KMS-11 (cell line): ENCODE measurements around the gene MTNR1A.

Experiments used
- H2AFZ ChIP-seq: fragments of 200-600 bp; sonication (generic); 2 replicates; pipeline ENCODE4 v1.6.1; 2016; ENCODE audit warnings: antibody characterized with exemption, mixed run types, low read depth
- H3K27ac ChIP-seq: fragments of 200-600 bp; sonication (generic); 2 replicates; pipeline ENCODE4 v1.6.1; 2016; ENCODE audit warnings: mild to moderate bottlenecking, mixed run types
- H3K27me3 ChIP-seq: fragments of 200-600 bp; sonication (generic); 2 replicates; pipeline ENCODE4 v1.6.1; 2017; ENCODE audit warnings: mild to moderate bottlenecking, low read depth, mixed run types, moderate library complexity; ENCODE audit not compliant: insufficient read depth
- H3K36me3 ChIP-seq: fragments of 200-600 bp; sonication (generic); 2 replicates; pipeline ENCODE4 v1.6.1; 2017; ENCODE audit warnings: mild to moderate bottlenecking, mixed run types; ENCODE audit not compliant: insufficient read depth
- H3K4me1 ChIP-seq: fragments of 200-600 bp; sonication (generic); 2 replicates; pipeline ENCODE4 v1.6.1; 2016; ENCODE audit warnings: mild to moderate bottlenecking, low read depth, mixed run types; ENCODE audit not compliant: poor library complexity, severe bottlenecking
- H3K4me2 ChIP-seq: fragments of 200-600 bp; sonication (generic); 2 replicates; pipeline ENCODE4 v1.7.0; 2016; ENCODE audit warnings: mild to moderate bottlenecking, mixed run types
- H3K4me3 ChIP-seq: fragments of 200-600 bp; sonication (generic); IDR thresholded peaks from 2 replicates; pipeline ENCODE4 v1.6.1; 2017; ENCODE audit warnings: low read depth, low read length, mixed read lengths; ENCODE audit not compliant: insufficient read depth
- H3K79me2 ChIP-seq: fragments of 200-600 bp; sonication (generic); 2 replicates; pipeline ENCODE4 v1.6.1; 2016; ENCODE audit warnings: low read depth, mixed run types; ENCODE audit not compliant: insufficient read depth
- H3K9ac ChIP-seq: fragments of 200-600 bp; sonication (generic); 2 replicates; pipeline ENCODE4 v1.6.1; 2016; ENCODE audit warnings: mild to moderate bottlenecking, mixed run types
- H4K20me1 ChIP-seq: fragments of 200-600 bp; sonication (generic); 2 replicates; pipeline ENCODE4 v1.6.1; 2016; ENCODE audit warnings: mild to moderate bottlenecking, mixed run types; ENCODE audit not compliant: insufficient read depth
- TF ChIP-seq, protein P1 (sequence below): fragments of 200-600 bp; sonication (generic); conservative IDR thresholded peaks from 2 replicates; pipeline ENCODE4 v1.6.1; 2017; ENCODE audit warnings: low read depth, mild to moderate bottlenecking, antibody characterized with exemption, low read length, moderate library complexity, mixed read lengths

Gene MTNR1A

DNA sequence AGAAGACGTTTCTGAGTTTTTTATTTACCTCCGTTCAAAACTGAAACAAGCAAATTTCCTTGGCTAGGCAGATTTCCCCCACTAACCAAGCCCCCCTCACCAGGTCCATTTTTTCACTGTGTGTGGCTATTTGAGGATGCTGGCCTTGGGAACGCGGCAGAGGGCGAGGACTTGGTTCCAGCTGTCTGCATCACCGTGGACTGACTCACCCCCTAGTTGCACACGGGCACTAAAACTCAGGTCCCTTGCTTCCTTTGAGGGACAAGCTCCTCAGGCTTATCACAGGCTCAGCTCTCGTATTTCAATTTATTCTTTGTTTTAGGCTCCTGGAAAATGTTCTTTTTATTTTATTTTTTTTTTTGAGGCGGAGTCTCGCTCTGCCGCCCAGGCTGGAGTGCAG lies 8.4 kb upstream of the MTNR1A start:
- H4K20me1 ChIP-seq, result no peaks in the 10 kb centered on the region
- H3K27me3 ChIP-seq, result no peaks in the 10 kb centered on the region
- no peaks in the 10 kb centered on the region for H3K79me2 ChIP-seq
- TF ChIP-seq, protein P1, sequence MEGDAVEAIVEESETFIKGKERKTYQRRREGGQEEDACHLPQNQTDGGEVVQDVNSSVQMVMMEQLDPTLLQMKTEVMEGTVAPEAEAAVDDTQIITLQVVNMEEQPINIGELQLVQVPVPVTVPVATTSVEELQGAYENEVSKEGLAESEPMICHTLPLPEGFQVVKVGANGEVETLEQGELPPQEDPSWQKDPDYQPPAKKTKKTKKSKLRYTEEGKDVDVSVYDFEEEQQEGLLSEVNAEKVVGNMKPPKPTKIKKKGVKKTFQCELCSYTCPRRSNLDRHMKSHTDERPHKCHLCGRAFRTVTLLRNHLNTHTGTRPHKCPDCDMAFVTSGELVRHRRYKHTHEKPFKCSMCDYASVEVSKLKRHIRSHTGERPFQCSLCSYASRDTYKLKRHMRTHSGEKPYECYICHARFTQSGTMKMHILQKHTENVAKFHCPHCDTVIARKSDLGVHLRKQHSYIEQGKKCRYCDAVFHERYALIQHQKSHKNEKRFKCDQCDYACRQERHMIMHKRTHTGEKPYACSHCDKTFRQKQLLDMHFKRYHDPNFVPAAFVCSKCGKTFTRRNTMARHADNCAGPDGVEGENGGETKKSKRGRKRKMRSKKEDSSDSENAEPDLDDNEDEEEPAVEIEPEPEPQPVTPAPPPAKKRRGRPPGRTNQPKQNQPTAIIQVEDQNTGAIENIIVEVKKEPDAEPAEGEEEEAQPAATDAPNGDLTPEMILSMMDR, result no peak
- no peaks in the 10 kb centered on the region for H3K4me1 ChIP-seq
- H3K4me2 ChIP-seq, result no peak overlapping the region
- H3K36me3 ChIP-seq, result no peaks in the 10 kb centered on the region
- H3K27ac ChIP-seq, result no peak overlapping the region
- H3K9ac ChIP-seq, result no peak overlapping the region
- no peak overlapping the region for H3K4me3 ChIP-seq
- H2AFZ ChIP-seq, result no peak overlapping the region

DNA sequence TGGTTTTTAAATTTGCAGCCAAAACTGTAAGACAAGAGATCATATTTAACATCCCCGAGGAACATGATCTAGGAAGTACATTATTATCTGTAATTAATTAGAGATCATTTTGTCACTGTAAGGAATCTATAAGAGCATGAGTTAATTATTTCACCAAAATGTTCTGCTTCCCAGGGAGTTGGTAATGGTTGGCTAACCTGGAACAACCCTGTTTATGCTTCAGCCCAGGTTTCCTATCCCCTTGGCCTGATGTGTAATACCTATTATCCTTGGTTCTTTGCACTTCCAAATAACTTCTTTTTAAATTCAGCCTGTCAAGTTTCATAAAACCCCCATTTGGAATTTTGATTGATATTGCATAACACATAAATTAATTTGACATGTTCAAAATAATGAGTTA lies 6.4 kb upstream of the MTNR1A start:
- TF ChIP-seq, protein P1, result no peak
- H3K27me3 ChIP-seq, result no peaks in the 10 kb centered on the region
- no peak overlapping the region for H3K4me3 ChIP-seq
- no peak overlapping the region for H3K4me2 ChIP-seq
- H3K27ac ChIP-seq, result no peak overlapping the region
- no peaks in the 10 kb centered on the region for H4K20me1 ChIP-seq
- no peak overlapping the region for H3K9ac ChIP-seq
- no peak overlapping the region for H2AFZ ChIP-seq
- no peaks in the 10 kb centered on the region for H3K4me1 ChIP-seq
- no peaks in the 10 kb centered on the region for H3K36me3 ChIP-seq
- no peaks in the 10 kb centered on the region for H3K79me2 ChIP-seq

DNA sequence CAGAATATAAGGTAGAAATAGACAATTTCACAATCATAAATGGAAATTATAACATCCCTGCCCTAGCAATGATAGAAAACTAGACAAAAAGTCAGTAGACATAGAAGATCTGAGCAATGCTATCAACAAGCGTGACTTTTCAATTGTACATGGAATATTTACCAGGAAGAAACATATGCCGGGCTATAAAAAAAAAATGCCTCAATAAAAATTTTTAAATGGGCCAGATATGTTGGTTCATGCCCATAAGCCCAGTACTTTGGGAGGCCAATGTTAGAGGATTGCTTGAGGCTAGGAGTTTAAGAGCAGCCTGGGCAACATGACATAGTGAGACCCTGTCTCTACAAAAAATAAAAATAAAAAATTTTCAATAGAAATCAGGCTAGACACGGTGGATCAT lies 5.3 kb upstream of the MTNR1A start:
- no peaks in the 10 kb centered on the region for H4K20me1 ChIP-seq
- TF ChIP-seq, protein P1, result no peak
- no peaks in the 10 kb centered on the region for H3K79me2 ChIP-seq
- no peaks in the 10 kb centered on the region for H3K36me3 ChIP-seq
- no peak overlapping the region for H3K4me3 ChIP-seq
- H3K27ac ChIP-seq, result no peak overlapping the region
- no peaks in the 10 kb centered on the region for H3K27me3 ChIP-seq
- no peak overlapping the region for H3K9ac ChIP-seq
- H3K4me1 ChIP-seq, result no peaks in the 10 kb centered on the region
- no peak overlapping the region for H3K4me2 ChIP-seq
- no peak overlapping the region for H2AFZ ChIP-seq

DNA sequence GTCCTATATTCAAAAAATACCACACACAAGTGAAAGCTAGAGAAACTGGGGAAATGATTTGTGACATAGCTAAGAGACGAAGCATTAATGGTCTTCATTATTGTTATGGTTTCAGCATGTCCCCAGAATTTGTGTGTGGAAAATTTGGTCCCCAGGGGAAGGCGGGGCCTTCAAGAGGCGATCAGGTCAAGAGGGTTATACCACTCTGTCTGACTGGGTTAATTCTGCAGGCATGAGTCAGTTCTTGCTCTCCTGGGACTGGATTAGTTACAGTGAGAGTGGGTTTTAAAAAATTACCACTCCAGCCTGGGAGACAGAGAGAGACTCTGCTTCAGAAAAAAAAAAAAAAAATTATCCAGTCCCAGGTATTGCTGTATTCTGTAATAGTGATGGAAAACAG lies 2.1 kb upstream of the MTNR1A start:
- H3K4me1 ChIP-seq, result no peaks in the 10 kb centered on the region
- no peak overlapping the region for H2AFZ ChIP-seq
- no peaks in the 10 kb centered on the region for H4K20me1 ChIP-seq
- TF ChIP-seq, protein P1, result no peak
- no peaks in the 10 kb centered on the region for H3K79me2 ChIP-seq
- no peak overlapping the region for H3K4me2 ChIP-seq
- no peak overlapping the region for H3K27ac ChIP-seq
- H3K9ac ChIP-seq, result no peak overlapping the region
- H3K4me3 ChIP-seq, result no peak overlapping the region
- H3K36me3 ChIP-seq, result no peaks in the 10 kb centered on the region
- H3K27me3 ChIP-seq, result no peaks in the 10 kb centered on the region

DNA sequence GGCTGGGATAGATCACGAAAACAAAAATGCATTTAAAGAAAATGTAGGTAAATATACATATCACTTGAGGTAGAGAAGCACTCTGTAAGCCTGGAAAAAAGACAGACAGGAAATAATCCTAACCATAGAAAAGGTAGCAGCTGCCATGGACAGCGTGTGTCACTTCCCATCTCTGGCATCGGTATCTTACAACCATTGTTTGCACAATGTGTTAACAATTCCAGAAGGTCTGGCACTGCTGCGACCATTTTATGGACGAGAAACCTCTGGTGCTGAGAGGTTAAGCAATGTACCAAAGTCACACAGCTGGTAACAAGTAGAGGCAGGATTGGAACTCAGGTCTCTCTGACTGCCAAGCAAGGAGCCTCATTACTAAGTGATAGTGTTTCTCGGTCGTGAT lies 1.7 kb upstream of the MTNR1A start:
- H3K4me1 ChIP-seq, result no peaks in the 10 kb centered on the region
- H4K20me1 ChIP-seq, result no peaks in the 10 kb centered on the region
- no peak overlapping the region for H3K9ac ChIP-seq
- no peak overlapping the region for H3K27ac ChIP-seq
- H3K27me3 ChIP-seq, result no peaks in the 10 kb centered on the region
- no peak overlapping the region for H3K4me2 ChIP-seq
- TF ChIP-seq, protein P1, result no peak
- H3K36me3 ChIP-seq, result no peaks in the 10 kb centered on the region
- no peak overlapping the region for H2AFZ ChIP-seq
- H3K79me2 ChIP-seq, result no peaks in the 10 kb centered on the region
- no peak overlapping the region for H3K4me3 ChIP-seq
